ENCODE data around the gene GDE1. TPM values are rescaled to one million over a fixed set of nuclear protein-coding genes. Genes with fewer than 3 reads are reported as not detected.

The GDE1 gene
- total RNA-seq, 4 donors from 2014 or later, result 36.3 to 66.4 (median 41.2) TPM

Other genes starting within 250 kb of the GDE1 start
- gene CLEC19A, start 236.4 kb downstream of the GDE1 start, total RNA-seq, result not detected
- 1 to 10 TPM in 1 of 4 donors, under 1 TPM in 3; 0.11 to 5.7 (median 0.67) TPM for gene TMC5, start 104.2 kb downstream of the GDE1 start, total RNA-seq
- gene CCP110, start 1.8 kb upstream of the GDE1 start, total RNA-seq, result 10 to 100 TPM in 1 of 4 donors, 1 to 10 TPM in 3; 6.4 to 13.7 (median 7.4) TPM
- 10 to 100 TPM; 20.8 to 32.9 (median 23.9) TPM for gene VPS35L, start 33.6 kb upstream of the GDE1 start, total RNA-seq
- gene KNOP1, start 196.1 kb upstream of the GDE1 start, total RNA-seq, result 10 to 100 TPM in 2 of 4 donors, 1 to 10 TPM in 2; 9.0 to 14.3 (median 11.7) TPM
- gene IQCK, start 196.2 kb upstream of the GDE1 start, total RNA-seq, result 1 to 10 TPM; 2.2 to 9.3 (median 6.1) TPM

All from esophagus squamous epithelium (tissue), 4 donors.